CD4-positive, alpha-beta T cell treated with Interleukin-10 for 1 hour (primary cell): ENCODE results near the gene THSD7B.

Experiments
- DNase-seq: peaks from one replicate; pipeline ENCODE4 v3.0.0-alpha.2; 2020

The THSD7B gene

GRCh38 chr2:137167651-137168050 is 402.3 kb downstream of the THSD7B start:
- DNase-seq = no peak

- no peak for DNase-seq
Measured at GRCh38 chr2:137168552-137168951, 403.2 kb downstream of the THSD7B start.

DNA sequence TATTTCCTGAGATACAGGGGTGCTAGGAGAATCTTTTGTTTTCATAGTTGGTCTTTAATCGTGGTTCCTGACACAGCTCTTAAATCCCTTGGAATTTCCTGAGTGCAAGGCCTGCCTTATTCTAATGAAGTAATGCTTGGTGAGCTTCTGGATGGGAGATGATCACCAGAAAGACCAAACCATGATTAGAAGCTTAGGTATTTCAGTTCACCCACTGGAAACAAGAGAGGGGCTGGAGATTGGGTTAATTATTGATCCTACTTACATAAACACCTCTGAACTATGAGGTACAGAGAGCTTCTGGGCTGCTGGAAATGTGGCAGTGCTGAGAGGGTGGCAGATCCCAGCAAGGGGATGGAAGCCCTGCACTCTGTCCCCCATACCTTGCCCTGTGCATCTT is 406.8 kb downstream of the THSD7B start:
- DNase-seq = no peak

GRCh38 chr2:137173463-137173862 is 408.1 kb downstream of the THSD7B start:
- no peak for DNase-seq

- DNase-seq = no peak
Measured at GRCh38 chr2:137175246-137175645, 409.9 kb downstream of the THSD7B start.

- DNase-seq = no peak
Measured at GRCh38 chr2:137178951-137179377, 413.6 kb downstream of the THSD7B start.

GRCh38 chr2:137179542-137179941 is 414.2 kb downstream of the THSD7B start:
- DNase-seq = no peak

- no peak for DNase-seq
Measured at GRCh38 chr2:137180012-137180411, 414.7 kb downstream of the THSD7B start.

- DNase-seq = no peak
Measured at GRCh38 chr2:137181370-137181769, 416.0 kb downstream of the THSD7B start.

DNA sequence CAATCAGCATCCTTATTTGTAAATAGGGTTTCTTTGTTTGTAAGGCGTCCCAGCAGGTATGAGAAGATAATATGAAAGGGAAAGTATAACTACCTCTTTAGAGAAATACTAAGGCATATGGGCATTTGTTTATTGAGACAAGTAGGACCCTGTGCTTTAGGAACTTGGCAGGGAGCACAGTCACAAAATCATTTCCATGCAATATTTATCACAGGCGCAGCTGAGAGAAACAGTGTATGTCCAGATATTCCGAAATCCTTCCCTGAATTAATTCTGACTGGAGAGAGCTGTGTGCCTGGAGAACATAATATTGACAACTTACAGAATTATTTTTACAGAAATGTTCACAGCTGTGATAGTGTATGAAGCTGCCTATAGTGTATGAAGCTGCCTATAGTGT is 416.7 kb downstream of the THSD7B start:
- DNase-seq = no peak

GRCh38 chr2:137183206-137183898 is 418.0 kb downstream of the THSD7B start:
- no peak for DNase-seq

DNA sequence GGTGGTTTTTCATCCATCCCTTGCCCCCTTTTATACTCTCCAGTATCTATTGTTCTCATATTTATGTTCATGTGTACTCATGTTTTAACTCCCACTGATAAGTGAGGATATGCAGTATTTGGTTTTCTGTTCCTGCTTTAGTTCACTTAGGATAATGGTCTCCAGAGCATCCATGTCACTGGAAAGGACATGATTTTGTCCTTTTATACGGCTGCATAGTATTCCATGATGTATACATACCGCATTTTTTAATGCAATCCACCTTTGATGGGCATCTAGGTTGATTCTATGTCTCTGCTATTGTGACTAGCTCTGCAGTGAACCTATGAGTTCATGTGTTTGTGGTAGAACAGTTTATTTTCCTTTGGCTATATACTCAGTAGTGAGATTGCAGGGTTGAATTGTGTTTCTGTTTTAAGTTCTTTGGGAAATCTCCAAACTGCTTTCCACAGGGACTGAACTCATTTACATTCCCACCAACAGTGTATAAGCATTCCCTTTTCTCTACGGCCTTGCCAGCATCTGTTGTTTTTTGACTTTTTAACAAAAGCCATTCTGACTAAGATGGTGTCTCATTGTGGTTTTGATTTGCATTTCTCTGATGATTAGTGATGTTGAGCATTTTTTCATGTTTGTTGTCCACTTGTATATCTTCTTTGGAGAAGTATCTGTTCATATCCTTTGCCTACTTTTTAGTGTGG is 420.2 kb downstream of the THSD7B start:
- DNase-seq = no peak

DNA sequence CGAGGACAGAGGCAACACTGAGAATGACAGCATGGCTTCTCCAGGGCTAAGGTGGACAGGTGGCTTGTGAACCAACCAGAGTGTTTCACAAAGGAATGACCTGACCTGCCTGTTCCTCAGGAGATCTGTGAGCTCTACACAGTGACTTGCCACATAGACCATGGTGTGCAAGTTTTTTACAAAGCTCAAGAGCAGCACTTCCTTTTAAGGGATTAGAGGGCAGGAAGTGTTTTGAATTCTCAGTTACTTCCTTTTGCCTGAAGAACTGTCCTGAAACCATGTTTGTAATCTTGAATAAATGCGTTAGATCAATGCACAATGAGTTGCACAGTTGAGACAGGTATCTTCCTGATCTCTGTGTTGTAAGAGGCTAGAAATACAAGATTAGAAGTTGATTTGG is 421.9 kb downstream of the THSD7B start:
- no peak for DNase-seq

DNA sequence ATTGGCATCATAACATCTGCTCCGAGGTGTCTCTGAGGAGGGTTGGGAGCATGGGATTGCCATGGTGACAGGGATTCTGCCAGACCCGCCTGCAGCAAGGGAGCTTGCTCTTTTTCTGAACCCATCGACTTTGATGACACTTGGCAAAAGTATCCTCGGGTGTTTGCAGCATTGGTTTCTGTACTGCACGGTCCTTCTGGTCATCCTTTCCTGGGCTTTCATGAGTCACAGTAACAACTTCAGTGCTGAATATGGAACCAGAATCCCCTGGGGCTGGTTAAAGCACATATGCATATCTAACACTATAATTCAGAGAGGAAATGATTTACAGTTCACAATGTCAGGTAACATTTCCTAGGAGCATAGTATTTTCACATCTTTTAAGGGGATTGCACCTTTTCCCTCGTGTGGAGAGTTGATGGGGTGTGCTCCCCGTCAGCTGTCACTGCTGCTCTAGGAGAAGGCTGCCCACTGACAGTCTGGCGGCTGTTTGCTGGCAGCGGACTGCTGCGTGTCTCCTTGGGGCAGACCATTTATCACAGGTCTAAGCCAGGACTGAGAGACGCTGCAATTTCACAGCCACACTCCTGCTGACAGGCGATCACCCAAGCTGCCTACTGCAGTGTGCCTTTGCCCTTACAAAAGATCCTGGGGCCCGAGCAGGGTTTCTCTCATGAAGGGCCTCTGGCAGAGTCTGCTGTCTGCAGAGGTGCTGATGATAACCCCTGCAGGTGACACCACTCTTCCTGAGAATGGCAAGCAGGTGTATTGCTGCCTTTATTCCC is 425.3 kb downstream of the THSD7B start:
- DNase-seq = no peak

DNA sequence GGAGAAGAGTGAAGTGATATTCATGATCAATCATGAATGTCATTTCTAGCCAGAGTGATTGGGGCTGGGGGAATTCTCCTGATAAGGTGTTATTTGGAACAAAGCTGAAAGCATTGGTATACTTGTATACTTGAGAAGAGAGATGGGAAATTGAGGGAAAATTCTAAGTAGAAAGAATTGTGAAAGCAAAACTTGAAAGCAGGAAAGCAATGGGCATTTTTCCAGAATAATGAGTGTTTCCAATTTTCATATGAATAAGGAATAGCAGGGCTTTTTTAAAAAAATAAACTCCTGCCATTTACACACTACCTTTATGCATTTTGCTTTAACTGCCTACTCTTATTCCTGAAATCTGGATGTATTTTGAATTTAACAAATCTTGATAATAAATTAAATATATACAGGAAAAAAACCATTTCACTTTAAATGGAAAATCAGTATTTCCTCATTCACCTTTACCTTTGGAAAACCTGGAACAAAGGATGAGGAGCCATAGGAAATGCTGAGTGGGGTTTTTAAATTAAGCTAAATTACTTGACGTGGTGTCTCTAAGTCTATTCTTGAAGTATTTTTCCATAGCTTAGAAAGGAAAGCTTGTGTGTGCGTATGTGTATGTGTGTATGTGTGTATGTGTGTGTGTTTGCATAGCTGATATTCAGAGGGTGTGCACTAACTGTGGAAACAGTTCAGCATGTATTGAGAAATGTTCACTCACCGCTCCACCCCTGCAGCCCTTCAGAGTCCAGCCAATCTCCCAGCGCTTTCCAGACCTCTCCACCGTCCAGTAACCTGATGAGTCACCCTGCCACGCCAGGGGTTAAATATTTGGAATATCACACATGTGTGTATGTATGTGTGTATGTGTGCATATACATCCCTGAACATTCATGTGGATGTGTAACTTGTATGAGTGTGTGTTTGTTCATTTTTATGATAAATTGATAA is 427.3 kb downstream of the THSD7B start:
- DNase-seq = no peak

DNA sequence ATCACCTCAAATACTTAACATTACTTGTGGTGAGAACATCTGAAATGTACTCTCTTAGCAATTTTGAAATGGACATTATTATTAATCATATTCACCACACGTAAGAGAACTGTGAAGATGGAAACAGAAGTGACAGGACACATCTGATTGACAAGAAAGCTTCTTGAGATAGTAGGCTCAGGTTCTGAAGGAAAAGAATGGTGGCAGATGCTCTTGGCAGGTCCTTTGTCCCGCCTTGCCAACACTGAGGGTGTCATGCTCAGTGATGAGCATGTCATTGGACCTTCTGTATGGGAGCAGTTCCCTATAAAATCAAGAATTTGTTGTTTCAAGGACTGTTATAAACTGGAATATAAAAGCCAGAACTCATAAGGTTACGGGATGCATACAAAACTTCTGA is 428.1 kb downstream of the THSD7B start:
- DNase-seq = no peak

DNA sequence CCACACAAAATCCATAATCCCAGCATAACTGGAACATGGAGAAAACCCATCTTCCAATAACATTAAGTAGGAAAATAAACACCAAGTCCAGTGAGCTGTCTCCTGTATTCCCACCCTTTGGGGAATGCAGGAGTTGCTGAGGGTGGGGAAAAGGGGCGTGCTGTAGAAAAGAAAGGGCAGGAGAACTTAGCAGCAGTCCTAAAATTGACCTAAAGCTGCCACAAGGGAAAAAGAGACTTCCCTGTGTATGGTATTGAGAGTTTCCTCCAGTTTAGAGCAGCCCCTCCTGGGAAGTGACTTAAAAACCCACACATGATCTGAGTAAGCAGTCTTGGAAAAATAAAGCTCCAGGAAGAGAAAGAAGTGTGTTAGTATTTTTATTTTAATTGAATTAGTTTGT is 428.8 kb downstream of the THSD7B start:
- no peak for DNase-seq

DNA sequence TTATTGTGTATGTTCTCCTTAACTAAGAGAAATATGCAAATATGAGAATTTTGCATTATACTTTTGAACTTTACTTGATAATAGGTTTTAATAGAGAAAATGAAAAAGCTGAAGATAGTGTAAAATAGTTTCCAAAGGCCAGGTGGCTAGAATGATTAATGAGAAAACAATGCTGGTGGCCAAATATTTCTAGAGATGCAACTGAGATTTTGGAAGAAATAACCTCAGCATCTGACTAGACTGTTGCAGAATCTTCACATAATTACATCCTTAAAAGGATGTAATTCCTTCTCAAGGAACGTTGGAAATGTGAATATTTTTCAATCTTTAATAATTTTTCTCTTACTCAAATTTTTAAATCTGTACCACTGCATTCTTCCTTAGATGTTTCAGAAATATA is 434.4 kb downstream of the THSD7B start:
- no peak for DNase-seq

DNA sequence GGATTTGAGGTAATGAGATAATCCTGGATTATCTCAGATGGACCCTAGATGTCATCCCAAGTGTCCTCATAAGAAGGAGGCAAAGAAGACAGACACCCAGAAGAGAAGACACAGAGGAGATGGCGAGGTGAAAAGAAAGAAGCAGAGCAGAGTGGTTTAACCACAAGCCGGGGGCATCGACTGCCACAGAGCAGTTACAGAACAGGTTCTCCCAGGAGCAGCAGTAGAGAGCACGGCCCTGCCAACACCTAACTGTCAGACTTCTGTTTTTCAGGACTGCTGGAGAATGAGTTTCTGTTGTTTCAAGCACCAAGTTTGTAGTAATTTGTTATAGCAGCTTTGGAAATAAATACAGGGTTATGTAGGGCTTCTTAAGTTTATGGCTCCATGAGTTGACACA is 437.0 kb downstream of the THSD7B start:
- DNase-seq = no peak

GRCh38 chr2:137205324-137205723 is 440.0 kb downstream of the THSD7B start:
- DNase-seq = no peak

DNA sequence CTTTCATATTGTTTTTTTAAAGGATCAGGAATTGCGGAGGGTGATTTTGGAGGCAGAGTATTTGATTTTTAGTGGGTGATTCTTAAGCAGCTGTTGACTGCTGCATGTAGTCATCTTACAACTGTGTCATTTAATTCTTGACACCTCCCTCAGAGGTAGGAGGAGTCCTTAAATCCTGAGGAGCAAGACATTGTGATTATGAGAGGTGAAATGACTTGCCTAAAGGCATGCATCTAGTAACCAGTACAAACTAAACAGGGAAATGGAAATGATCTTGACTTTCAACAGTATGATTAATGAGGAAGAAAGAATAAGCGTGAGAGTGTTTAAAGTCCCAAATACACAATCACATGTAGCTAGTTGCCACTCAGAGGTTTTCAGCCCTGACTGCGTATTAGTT is 440.7 kb downstream of the THSD7B start:
- DNase-seq = no peak

DNA sequence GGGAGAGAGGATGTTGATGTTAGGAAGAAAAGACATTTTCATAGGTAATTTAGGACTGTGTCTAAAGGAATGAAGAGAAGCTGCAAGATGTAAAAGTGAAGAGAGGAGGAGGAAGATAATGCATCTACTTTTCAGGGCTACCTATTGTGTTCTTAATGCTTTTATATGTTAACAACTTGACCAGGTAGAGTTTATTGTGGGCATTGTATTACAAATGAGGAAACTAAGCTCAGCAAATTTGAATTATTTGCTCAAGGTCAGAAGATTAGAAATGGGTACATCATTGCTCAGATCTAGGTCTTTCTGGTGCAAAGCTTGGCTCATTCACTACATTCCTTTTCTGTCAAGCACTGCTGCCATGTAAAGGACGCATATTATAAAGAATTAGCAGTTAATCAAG is 441.7 kb downstream of the THSD7B start:
- no peak for DNase-seq

- no peak for DNase-seq
Measured at GRCh38 chr2:137208431-137208891, 443.1 kb downstream of the THSD7B start.
